HepG2 (cell line): ENCODE results near the gene ADSL. TPM values are rescaled to one million over a fixed set of nuclear protein-coding genes. Genes with fewer than 3 reads are reported as not detected.

Source experiments
- AHDC1 ChIP-seq: sonication (generic); formaldehyde crosslinking; IDR thresholded peaks from 2 replicates; pipeline ENCODE4 v1.5.1; 2020; ENCODE audit warnings: mild to moderate bottlenecking, missing genetic modification reagents, borderline replicate concordance
- AKAP8 ChIP-seq: sonication (generic); formaldehyde crosslinking; IDR thresholded peaks from 2 replicates; pipeline ENCODE4 v1.5.1; 2020; ENCODE audit warnings: mild to moderate bottlenecking, missing genetic modification reagents
- HINFP ChIP-seq: sonication (generic); formaldehyde crosslinking; IDR thresholded peaks from 2 replicates; pipeline ENCODE4 v1.4.0; 2020; ENCODE audit warnings: low read depth, mild to moderate bottlenecking, missing genetic modification reagents
- SNAI1 ChIP-seq: sonication (generic); formaldehyde crosslinking; IDR thresholded peaks from 2 replicates; pipeline ENCODE4 v1.5.0; 2020; ENCODE audit warnings: mild to moderate bottlenecking, missing genetic modification reagents, borderline replicate concordance
- ZBTB40 ChIP-seq, 2 experiments: fragments of 450-650 bp in 1 of 2; sonication (generic) in 1 of 2; formaldehyde crosslinking in 1 of 2; IDR thresholded peaks; 2 replicates each; pipeline versions ENCODE4 v1.6.1 to v1.8.0; 2016 to 2022; ENCODE audit warnings: antibody characterized with exemption in 1 of 2, mild to moderate bottlenecking in 1 of 2, missing genetic modification reagents in 1 of 2
- ZNF616 ChIP-seq: sonication (generic); formaldehyde crosslinking; IDR thresholded peaks from 2 replicates; pipeline ENCODE4 v1.5.0; 2020; ENCODE audit warnings: low read depth, mild to moderate bottlenecking, missing genetic modification reagents
- ZNF883 ChIP-seq: sonication (generic); formaldehyde crosslinking; IDR thresholded peaks from 2 replicates; pipeline ENCODE4 v1.5.1; 2020; ENCODE audit warnings: mild to moderate bottlenecking, missing genetic modification reagents; ENCODE audit errors: not compliant biosample characterization
- ZSCAN21 ChIP-seq: sonication (generic); formaldehyde crosslinking; IDR thresholded peaks from 2 replicates; pipeline ENCODE4 v1.8.0; 2022; ENCODE audit warnings: mild to moderate bottlenecking, missing genetic modification reagents, moderate library complexity, borderline replicate concordance
- polyA plus RNA-seq, 8 experiments: library from polyadenylated mRNA; depleted of rRNA in 3 of 8; stranded (reverse) in 7 of 8; unstranded in 1 of 8; fragments of >200 nt; fragmentation: Illumina TruSeq in 4 of 8; extraction: Trizol in 4 of 8; gene quantifications; 2 replicates each; pipeline versions ENCODE4 v1.2.1 to v1.2.3, GENCODE V29; 2011 to 2016; ENCODE audit warnings: low read depth in 4 of 8, missing spikeins in 1 of 8, mixed read lengths in 1 of 8; ENCODE audit not compliant: insufficient read depth in 1 of 8
- total RNA-seq, 5 experiments: library from RNA; depleted of rRNA; stranded (reverse); fragments of >200 nt; fragmentation: Illumina TruSeq; extraction: Trizol; gene quantifications; 2 replicates each; pipeline ENCODE4 v1.2.3, GENCODE V29; 2016; ENCODE audit warnings: low read depth in 1 of 5

Gene ADSL
- total and polyA plus RNA-seq, 2 of the 13 experiments (the other 11 are each of a cell fraction or from before 2014, with no cell fraction given): 123 to 174 TPM

GRCh38 chr22:40346185-40347118 is at the start of gene ADSL (continued):
- peak; percentile 79 for TF ChIP-seq ZBTB40 (IDR thresholded peaks at IDR 0.05)
- peak; percentile 39; the same call in 1 of the 2 replicates for TF ChIP-seq ZBTB40 (CRISPR knock-in tag; IDR thresholded peaks at IDR 0.05)
- TF ChIP-seq ZNF883 (CRISPR knock-in tag): peak; percentile 86
- TF ChIP-seq AHDC1 (CRISPR knock-in tag): peak; percentile 46; the same call in 1 of the 2 replicates
- TF ChIP-seq ZSCAN21 (CRISPR knock-in tag): peak; percentile 61; the same call in 1 of the 2 replicates
- TF ChIP-seq HINFP (CRISPR knock-in tag): 0 out of 2 replicates have a peak, but pooled peaks have one; percentile 70
- TF ChIP-seq ZNF616: peak; percentile 81; the same call in 1 of the 2 replicates
- peak; percentile 53; the same call in 1 of the 2 replicates for TF ChIP-seq SNAI1 (CRISPR knock-in tag)
- peak; percentile 73 for TF ChIP-seq AKAP8
